GM13976 (cell line): Measurements from ENCODE around the gene CPT1B.

ENCODE experiments used
- DNase-seq: peaks from one replicate; pipeline ENCODE4 v3.0.0; 2012; ENCODE audit warnings: low spot score
- in situ Hi-C: fragments of 300-500 bp; cut with MboI; formaldehyde crosslinking; loops from one replicate; pipeline ENCODE4 v1.12.0; 2022; ENCODE audit warnings: low sequenced_read_pairs, mixed read lengths, inconsistent platforms; ENCODE audit not compliant: unreplicated experiment
- TF ChIP-seq, protein P1 (sequence below): IDR thresholded peaks from 2 replicates; pipeline ENCODE4 v1.5.1; 2012; ENCODE audit warnings: borderline replicate concordance, mild to moderate bottlenecking; ENCODE audit not compliant: insufficient read depth; ENCODE audit errors: extremely low read depth, missing control alignments, control extremely low read depth

Gene CPT1B

DNA sequence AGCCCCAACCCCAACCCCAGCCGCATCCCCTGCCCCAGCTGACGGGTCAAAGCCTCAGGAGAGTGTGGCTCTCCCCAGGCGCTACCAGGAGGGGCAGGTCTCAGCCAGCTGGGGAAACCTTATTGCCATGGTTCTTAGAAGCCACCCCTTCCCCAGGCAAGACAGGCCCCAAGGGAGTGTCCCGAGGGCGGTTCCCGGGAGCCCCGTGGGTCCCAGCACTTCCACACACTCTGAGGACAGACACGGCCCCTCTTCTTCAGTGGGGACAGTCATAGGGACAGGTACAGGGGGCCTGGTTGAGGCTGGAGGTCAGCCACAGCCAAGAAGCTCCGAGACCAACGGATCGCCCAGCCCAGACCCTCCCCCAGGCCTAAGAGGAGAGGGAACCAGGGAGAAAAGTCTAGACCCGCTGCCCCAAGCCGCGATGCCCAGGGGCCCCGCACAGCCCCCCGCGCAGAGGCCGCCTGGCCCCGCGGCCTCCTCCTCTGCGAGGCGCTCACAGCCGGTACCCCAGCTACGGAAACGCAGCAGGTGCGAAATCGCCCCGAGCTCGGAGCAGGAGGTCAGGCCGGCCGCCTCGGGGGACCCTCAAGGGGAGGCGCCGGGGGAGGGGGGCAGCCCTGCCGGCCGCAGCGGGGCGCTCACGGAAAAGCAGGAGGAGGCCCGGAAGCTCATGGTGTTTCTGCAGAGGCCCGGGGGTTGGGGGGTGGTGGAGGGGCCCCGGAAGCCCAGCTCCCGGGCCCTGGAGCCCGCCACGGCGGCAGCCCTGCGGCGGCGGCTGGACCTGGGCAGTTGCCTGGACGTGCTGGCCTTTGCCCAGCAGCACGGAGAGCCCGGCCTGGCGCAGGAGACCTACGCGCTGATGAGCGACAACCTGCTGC is 29.9 kb downstream of the CPT1B start:
- peak; percentile 85 for DNase-seq
- in situ Hi-C loops = no loop called here
- TF ChIP-seq, protein P1, sequence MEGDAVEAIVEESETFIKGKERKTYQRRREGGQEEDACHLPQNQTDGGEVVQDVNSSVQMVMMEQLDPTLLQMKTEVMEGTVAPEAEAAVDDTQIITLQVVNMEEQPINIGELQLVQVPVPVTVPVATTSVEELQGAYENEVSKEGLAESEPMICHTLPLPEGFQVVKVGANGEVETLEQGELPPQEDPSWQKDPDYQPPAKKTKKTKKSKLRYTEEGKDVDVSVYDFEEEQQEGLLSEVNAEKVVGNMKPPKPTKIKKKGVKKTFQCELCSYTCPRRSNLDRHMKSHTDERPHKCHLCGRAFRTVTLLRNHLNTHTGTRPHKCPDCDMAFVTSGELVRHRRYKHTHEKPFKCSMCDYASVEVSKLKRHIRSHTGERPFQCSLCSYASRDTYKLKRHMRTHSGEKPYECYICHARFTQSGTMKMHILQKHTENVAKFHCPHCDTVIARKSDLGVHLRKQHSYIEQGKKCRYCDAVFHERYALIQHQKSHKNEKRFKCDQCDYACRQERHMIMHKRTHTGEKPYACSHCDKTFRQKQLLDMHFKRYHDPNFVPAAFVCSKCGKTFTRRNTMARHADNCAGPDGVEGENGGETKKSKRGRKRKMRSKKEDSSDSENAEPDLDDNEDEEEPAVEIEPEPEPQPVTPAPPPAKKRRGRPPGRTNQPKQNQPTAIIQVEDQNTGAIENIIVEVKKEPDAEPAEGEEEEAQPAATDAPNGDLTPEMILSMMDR = peak; percentile 11

DNA sequence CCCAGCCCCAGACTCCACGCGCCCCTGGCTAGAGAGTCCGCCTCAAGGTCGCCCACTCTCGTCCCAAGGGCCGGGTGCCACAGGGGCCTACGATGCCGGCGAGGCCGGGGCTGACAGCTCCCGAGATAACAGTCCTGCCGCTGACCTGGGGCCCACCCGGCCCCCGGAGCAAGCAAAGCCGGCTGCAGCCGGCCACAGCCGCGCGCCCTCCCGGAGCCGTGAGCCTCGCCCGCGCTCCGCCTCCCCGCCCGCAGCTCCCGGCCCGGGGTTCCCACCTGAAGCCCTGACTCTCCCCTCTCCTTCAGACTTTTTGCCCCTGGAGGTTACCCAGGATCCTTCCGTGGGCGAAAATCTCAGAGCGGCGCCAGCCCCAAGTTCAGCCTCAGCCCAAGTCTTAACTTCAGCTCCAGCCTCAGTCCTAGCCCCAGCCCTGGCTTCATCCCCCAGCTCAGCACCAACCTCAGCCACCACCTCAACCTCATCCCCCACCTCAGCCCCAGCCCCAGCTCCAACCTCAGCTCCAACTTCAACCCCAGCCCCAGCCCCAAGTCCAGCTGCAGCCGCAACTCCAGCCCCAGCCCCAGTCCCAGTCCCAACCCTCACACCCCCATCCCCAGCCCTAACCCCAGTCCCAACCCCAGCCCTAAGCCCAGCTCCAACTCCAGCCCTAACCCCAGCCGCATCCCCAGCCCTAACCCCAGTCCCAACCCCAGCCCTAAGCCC is 30.8 kb downstream of the CPT1B start:
- peak; percentile 38 for DNase-seq
- in situ Hi-C loops = no loop called here

DNA sequence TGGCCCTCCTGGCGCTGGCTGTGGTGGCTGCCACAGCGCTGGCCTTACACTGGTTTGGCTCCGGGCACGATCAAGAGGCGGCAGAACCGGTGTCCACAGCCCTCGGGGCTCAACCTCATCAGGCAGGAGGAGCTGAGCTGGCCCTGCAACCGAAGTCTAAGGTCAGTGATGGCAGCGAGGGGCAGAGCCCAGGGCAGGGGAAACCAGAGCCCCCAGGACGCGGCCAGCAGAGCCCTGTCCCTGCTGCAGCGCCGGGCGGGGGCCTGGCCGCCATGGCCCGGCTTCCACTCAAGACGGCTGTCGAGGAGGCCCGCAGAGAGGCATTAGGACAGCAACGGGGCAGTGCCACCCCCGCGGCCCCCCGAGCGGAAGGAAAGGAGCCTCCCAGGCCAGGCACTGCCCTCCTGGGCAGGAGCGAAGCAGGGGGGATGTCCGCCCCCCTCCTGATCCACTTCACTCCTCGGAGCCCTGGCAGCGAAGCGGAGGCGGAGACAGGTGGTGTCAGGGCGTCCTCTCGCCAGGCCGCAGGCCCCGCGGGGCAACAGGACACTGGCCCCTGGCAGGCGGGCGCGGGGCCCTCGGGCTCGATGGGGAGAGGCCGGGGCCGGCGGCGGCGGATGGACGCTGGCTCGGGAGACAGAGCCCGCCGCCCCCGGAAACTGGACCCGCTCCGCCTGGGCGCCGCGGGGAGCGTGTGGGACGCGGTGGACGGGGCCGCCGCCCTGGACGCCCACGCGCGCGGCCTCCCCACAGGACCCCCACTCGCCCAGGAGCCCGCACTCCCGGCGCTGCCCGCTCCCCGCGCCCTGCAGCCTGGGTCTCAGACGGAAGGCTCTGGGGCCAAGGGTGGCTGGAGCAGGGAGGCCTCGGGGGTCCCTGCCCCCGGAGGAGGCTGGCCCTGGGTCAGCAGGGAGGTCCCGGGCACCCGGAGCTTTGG is 31.6 kb downstream of the CPT1B start:
- in situ Hi-C loops = no loop called here
- TF ChIP-seq, protein P1 = no peak
- DNase-seq = peak; percentile 26

More for the DNA sequence above, 30.8 kb downstream of the CPT1B start:
- TF ChIP-seq, protein P1 = no peak

DNA sequence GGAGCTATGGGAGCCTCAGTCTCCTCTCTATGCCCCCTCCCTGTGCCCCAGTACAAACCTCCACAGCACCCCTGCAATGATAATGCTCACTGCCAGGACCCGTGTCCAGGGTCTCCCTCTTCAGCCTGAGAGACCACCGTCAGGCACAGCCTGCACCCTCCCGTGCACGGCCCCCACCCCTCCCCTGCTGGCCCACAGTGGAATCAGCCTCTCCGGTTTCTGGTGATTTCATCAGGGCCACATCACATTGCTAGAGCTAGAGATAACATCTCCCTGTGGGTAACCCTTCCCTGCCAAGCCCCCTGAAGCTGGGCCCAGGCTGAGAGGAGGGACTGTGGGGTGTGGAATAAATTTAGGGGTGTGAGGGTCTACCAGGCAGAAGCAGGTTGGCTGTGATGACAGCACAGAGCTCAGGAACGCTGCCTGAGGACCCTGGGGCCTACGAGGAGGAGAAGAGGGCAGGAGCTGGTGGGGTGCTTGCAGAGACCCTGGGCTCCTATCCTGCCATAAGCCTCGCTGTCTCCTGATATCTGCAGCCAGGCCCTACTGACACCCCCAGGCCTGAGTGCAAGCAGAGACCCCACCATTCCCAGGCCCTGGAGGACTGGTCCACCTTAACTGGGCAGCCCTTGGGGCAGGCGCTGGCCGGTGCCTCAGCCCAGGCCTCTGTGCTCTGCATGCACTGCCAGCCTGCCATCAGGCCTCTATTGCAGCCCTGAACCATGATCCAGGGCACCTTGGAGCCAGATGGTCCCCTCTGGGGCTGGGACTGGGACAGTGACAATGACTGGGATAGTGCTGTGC is 32.5 kb downstream of the CPT1B start, which contains the start of gene KLHDC7B:
Gene KLHDC7B, plus strand, starts transcription at position 378 of the 804 bp plus-strand sequence. Its CDS starts 345 bp downstream, at position 723.
- in situ Hi-C loops = no loop called here
- TF ChIP-seq, protein P1 = no peak
- DNase-seq = peak; percentile 26

DNA sequence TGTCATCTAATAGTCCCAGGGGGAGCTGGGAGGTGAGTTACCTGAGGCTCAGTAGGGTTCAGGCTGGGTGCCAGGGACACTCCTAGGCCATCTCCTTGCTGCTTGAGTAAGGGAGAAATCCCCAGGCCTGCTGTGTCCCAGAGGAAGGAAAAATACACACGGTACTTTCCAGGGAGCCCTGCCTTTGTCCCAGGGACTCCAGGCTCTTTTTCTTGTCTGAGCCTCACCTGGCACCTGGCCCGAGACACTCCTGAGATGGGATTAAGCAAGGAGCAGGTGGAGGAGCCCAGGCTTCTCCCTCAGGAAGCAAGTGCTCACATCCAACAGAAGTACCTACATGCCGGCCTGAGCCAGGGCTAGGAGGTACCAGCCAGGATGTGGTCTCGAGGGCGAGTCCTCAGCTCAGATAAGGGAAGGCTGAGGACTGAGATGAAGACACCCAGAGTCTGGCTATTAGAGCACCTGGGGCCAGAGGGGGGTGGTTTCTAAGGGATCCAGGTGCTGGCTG is 33.4 kb downstream of the CPT1B start:
- TF ChIP-seq, protein P1 = no peak
- DNase-seq = peak; percentile 37
- in situ Hi-C loops = no loop called here
